Parathyroid adenoma (tissue), 2 donors: ENCODE results near the gene KRTAP1-4.

Experiments
- H2AFZ ChIP-seq: fragments of 300-600 bp; sonication (generic); one replicate; pipeline ENCODE4 v1.7.0; 2017; ENCODE audit warnings: antibody characterized with exemption, mild to moderate bottlenecking
- H3K27ac ChIP-seq: fragments of 300-600 bp; sonication (generic); one replicate; pipeline ENCODE4 v1.7.0; 2017
- H3K27me3 ChIP-seq: fragments of 300-600 bp; sonication (generic); one replicate; pipeline ENCODE4 v1.7.0; 2017; ENCODE audit warnings: low read length; ENCODE audit not compliant: control insufficient read depth, insufficient read depth
- H3K36me3 ChIP-seq: fragments of 300-600 bp; sonication (generic); one replicate; pipeline ENCODE4 v1.7.0; 2017; ENCODE audit warnings: low read length; ENCODE audit not compliant: control insufficient read depth, insufficient read depth
- H3K4me1 ChIP-seq: fragments of 300-600 bp; sonication (generic); one replicate; pipeline ENCODE4 v1.7.0; 2017; ENCODE audit warnings: control low read depth
- H3K4me2 ChIP-seq: fragments of 300-600 bp; sonication (generic); one replicate; pipeline ENCODE4 v1.7.0; 2017; ENCODE audit warnings: low read length
- H3K4me3 ChIP-seq: fragments of 300-600 bp; sonication (generic); one replicate; pipeline ENCODE4 v1.7.0; 2017; ENCODE audit warnings: low read depth, low read length
- H3K79me2 ChIP-seq: fragments of 300-600 bp; sonication (generic); one replicate; pipeline ENCODE4 v1.7.0; 2017; ENCODE audit warnings: control low read depth
- H3K9ac ChIP-seq: fragments of 300-600 bp; sonication (generic); one replicate; pipeline ENCODE4 v1.7.0; 2017; ENCODE audit warnings: mild to moderate bottlenecking
- H3K9me3 ChIP-seq: fragments of 300-600 bp; sonication (generic); one replicate; pipeline ENCODE4 v1.7.0; 2017; ENCODE audit warnings: low read length; ENCODE audit not compliant: control insufficient read depth
- CTCF ChIP-seq: fragments of 300-600 bp; sonication (generic); IDR thresholded peaks from one replicate; pipeline ENCODE4 v1.7.0; 2017; ENCODE audit warnings: antibody characterized with exemption, mild to moderate bottlenecking
- donor health status: primary hyperparathyroidism.

KRTAP1-4 gene

GRCh38 chr17:41024697-41025096 is 5.3 kb downstream of the KRTAP1-4 start:
- Histone ChIP-seq H3K9me3 (no peaks in the 10 kb centered on the region), H3K4me2 (no peak overlapping the region), H3K27ac (no peak overlapping the region), H3K79me2 (no peaks in the 10 kb centered on the region), H3K36me3 (no peaks in the 10 kb centered on the region), H3K4me1 (no peaks in the 10 kb centered on the region), H3K27me3 (no peaks in the 10 kb centered on the region), H3K9ac (no peak overlapping the region), H2AFZ (no peak overlapping the region), H3K4me3 (no peak overlapping the region)
- no peak for TF ChIP-seq CTCF

- no peak overlapping the region for H3K4me3 ChIP-seq
- H3K4me1 ChIP-seq = no peaks in the 10 kb centered on the region
- no peak overlapping the region for H3K4me2 ChIP-seq
- H3K36me3 ChIP-seq = no peaks in the 10 kb centered on the region
- no peak overlapping the region for H2AFZ ChIP-seq
- H3K9ac ChIP-seq = no peak overlapping the region
- no peaks in the 10 kb centered on the region for H3K27me3 ChIP-seq
- TF ChIP-seq CTCF = no peak
- H3K79me2 ChIP-seq = no peaks in the 10 kb centered on the region
- no peak overlapping the region for H3K27ac ChIP-seq
- no peaks in the 10 kb centered on the region for H3K9me3 ChIP-seq
These were observed 9.7 kb downstream of the KRTAP1-4 start for GRCh38 chr17:41020336-41020735.

GRCh38 chr17:41019415-41019814 is 10.6 kb downstream of the KRTAP1-4 start:
- no peak overlapping the region for H3K9ac ChIP-seq
- no peaks in the 10 kb centered on the region for H3K36me3 ChIP-seq
- H2AFZ ChIP-seq = no peak overlapping the region
- H3K4me2 ChIP-seq = no peak overlapping the region
- TF ChIP-seq CTCF = no peak
- H3K9me3 ChIP-seq = no peaks in the 10 kb centered on the region
- no peak overlapping the region for H3K27ac ChIP-seq
- no peaks in the 10 kb centered on the region for H3K4me1 ChIP-seq
- no peaks in the 10 kb centered on the region for H3K27me3 ChIP-seq
- no peaks in the 10 kb centered on the region for H3K79me2 ChIP-seq
- H3K4me3 ChIP-seq = no peak overlapping the region

- H3K9ac ChIP-seq = no peak overlapping the region
- H3K9me3 ChIP-seq = no peaks in the 10 kb centered on the region
- no peaks in the 10 kb centered on the region for H3K79me2 ChIP-seq
- no peak overlapping the region for H2AFZ ChIP-seq
- no peaks in the 10 kb centered on the region for H3K4me1 ChIP-seq
- TF ChIP-seq CTCF = no peak
- no peak overlapping the region for H3K4me2 ChIP-seq
- H3K4me3 ChIP-seq = no peak overlapping the region
- no peaks in the 10 kb centered on the region for H3K27me3 ChIP-seq
- no peaks in the 10 kb centered on the region for H3K36me3 ChIP-seq
- no peak overlapping the region for H3K27ac ChIP-seq
These were observed 11.5 kb downstream of the KRTAP1-4 start for GRCh38 chr17:41018541-41018940.

GRCh38 chr17:41016578-41017215 is 13.3 kb downstream of the KRTAP1-4 start:
- Histone ChIP-seq H3K9me3 (no peaks in the 10 kb centered on the region), H3K4me3 (no peak overlapping the region), H3K4me2 (no peak overlapping the region), H2AFZ (no peak overlapping the region), H3K4me1 (no peaks in the 10 kb centered on the region), H3K36me3 (no peaks in the 10 kb centered on the region), H3K79me2 (no peaks in the 10 kb centered on the region), H3K27ac (no peak overlapping the region), H3K27me3 (no peaks in the 10 kb centered on the region), H3K9ac (no peak overlapping the region)
- no peak for TF ChIP-seq CTCF
